ENCODE results near the gene ABCC10. TPM values are rescaled to one million over a fixed set of nuclear protein-coding genes. Genes with fewer than 3 reads are reported as not detected.

Gene ABCC10
- total RNA-seq, 2 experiments from 2014 or later: 35.7 to 38.5 TPM

- H3K4me3 Mint-ChIP-seq: peak overlapping the region; percentile 2
- Histone ChIP-seq H3K9me3 (ENCODE audit: control insufficient read depth in 1 of 2, insufficient read depth in 1 of 2, low read length in 2 of 2) (no peaks in the 10 kb centered on the region), H3K27me3 (ENCODE audit: control insufficient read depth in 1 of 2, insufficient read depth in 2 of 2, low read length in 2 of 2) (no peaks in the 10 kb centered on the region), H3K27ac (ENCODE audit: low read depth in 1 of 2, low read length in 2 of 2) (no peak overlapping the region), H3K36me3 (ENCODE audit: insufficient read depth, low read length) (peaks cover 49% of the 10 kb centered on the region), H3K4me1 (ENCODE audit: insufficient read depth, low read length) (peaks cover 24% of the 10 kb centered on the region), H3K4me3 (ENCODE audit: low read length) (no peak overlapping the region)
- ATAC-seq (ENCODE audit: poor library complexity): no peak
- H3K9me3 Mint-ChIP-seq: no peaks in the 10 kb centered on the region
- peaks cover 21% of the 10 kb centered on the region for H3K4me1 Mint-ChIP-seq (ENCODE audit: low read depth)
- H3K27ac Mint-ChIP-seq: no peak overlapping the region
- intact Hi-C loops (cut with DNase I, micrococcal nuclease): no loop called here
- no peaks in the 10 kb centered on the region for H3K27me3 Mint-ChIP-seq
- H3K36me3 Mint-ChIP-seq (ENCODE audit: low read depth): peaks cover 41% of the 10 kb centered on the region
- CTCF ChIA-PET: interaction anchor here (1.2 kb wide), 1 partner anchor 74 kb away, joined by 4 read pairs; no protein-coding TSS in a partner anchor
- DNase-seq: peak in 1 of 14 experiments; percentile 18
- TF ChIP-seq CTCF (IDR thresholded peaks at IDR 0.05): no peak
- POLR2A ChIA-PET: interaction anchor here (1.0 kb wide), 1 partner anchor 63 kb away, joined by 3 read pairs; no protein-coding TSS in a partner anchor
These were observed 4.9 kb downstream of the ABCC10 start for GRCh38 chr6:43432009-43432945.

GRCh38 chr6:43433148-43433547 is 5.8 kb downstream of the ABCC10 start:
- no peak for ATAC-seq (ENCODE audit: poor library complexity)
- no peak for TF ChIP-seq CTCF (IDR thresholded peaks at IDR 0.05)
- Mint-ChIP-seq H3K9me3 (no peaks in the 10 kb centered on the region), H3K27me3 (no peaks in the 10 kb centered on the region), H3K36me3 (ENCODE audit: low read depth) (peaks cover 42% of the 10 kb centered on the region), H3K27ac (no peak overlapping the region), H3K4me1 (ENCODE audit: low read depth) (peaks cover 15% of the 10 kb centered on the region), H3K4me3 (no peak overlapping the region)
- POLR2A ChIA-PET: no interaction called here
- H3K9me3 ChIP-seq (ENCODE audit: control insufficient read depth in 1 of 2, insufficient read depth in 1 of 2, low read length in 2 of 2): no peaks in the 10 kb centered on the region
- intact Hi-C loops (cut with DNase I, micrococcal nuclease): no loop called here
- H3K4me1 ChIP-seq (ENCODE audit: insufficient read depth, low read length): peaks cover 20% of the 10 kb centered on the region
- H3K27ac ChIP-seq (ENCODE audit: low read depth in 1 of 2, low read length in 2 of 2): no peak overlapping the region
- H3K36me3 ChIP-seq (ENCODE audit: insufficient read depth, low read length): peaks cover 52% of the 10 kb centered on the region
- H3K27me3 ChIP-seq (ENCODE audit: control insufficient read depth in 1 of 2, insufficient read depth in 2 of 2, low read length in 2 of 2): no peaks in the 10 kb centered on the region
- CTCF ChIA-PET: interaction anchor here (1.2 kb wide), 1 partner anchor 73 kb away, joined by 4 read pairs; no protein-coding TSS in a partner anchor
- H3K4me3 ChIP-seq (ENCODE audit: low read length): no peak overlapping the region
- peak in 1 of 14 experiments; percentile 11 for DNase-seq

GRCh38 chr6:43434001-43434840 is 6.9 kb downstream of the ABCC10 start:
- H3K27ac ChIP-seq (ENCODE audit: low read depth in 1 of 2, low read length in 2 of 2): no peak overlapping the region
- H3K4me1 ChIP-seq (ENCODE audit: insufficient read depth, low read length): peaks cover 9% of the 10 kb centered on the region
- H3K36me3 ChIP-seq (ENCODE audit: insufficient read depth, low read length): peaks cover 62% of the 10 kb centered on the region
- Mint-ChIP-seq H3K4me3 (no peak overlapping the region), H3K27ac (no peak overlapping the region), H3K36me3 (ENCODE audit: low read depth) (peaks cover 39% of the 10 kb centered on the region), H3K27me3 (no peaks in the 10 kb centered on the region), H3K9me3 (no peaks in the 10 kb centered on the region), H3K4me1 (ENCODE audit: low read depth) (peaks cover 4% of the 10 kb centered on the region)
- intact Hi-C loops (cut with DNase I, micrococcal nuclease): no loop called here
- peak in 1 of 14 experiments; percentile 12 for DNase-seq
- ChIA-PET POLR2A (interaction anchor here (0.6 kb wide), 1 partner anchor 145 kb away, joined by 3 read pairs; no protein-coding TSS in a partner anchor), CTCF (interaction anchor here (0.8 kb wide), 1 partner anchor 36 kb away, joined by 3 read pairs; no protein-coding TSS in a partner anchor)
- no peaks in the 10 kb centered on the region for H3K27me3 ChIP-seq (ENCODE audit: control insufficient read depth in 1 of 2, insufficient read depth in 2 of 2, low read length in 2 of 2)
- H3K9me3 ChIP-seq (ENCODE audit: control insufficient read depth in 1 of 2, insufficient read depth in 1 of 2, low read length in 2 of 2): no peaks in the 10 kb centered on the region
- no peak for TF ChIP-seq CTCF (IDR thresholded peaks at IDR 0.05)
- H3K4me3 ChIP-seq (ENCODE audit: low read length): no peak overlapping the region
- no peak for ATAC-seq (ENCODE audit: poor library complexity)
